HG03575 (cell line): ENCODE results near the gene GTF2A1.

Experiments
- ATAC-seq: cut with Tn5 transposase; IDR thresholded peaks from one replicate; pipeline ENCODE4 v1.9.1; 2021; ENCODE audit not compliant: unreplicated experiment, insufficient number of reproducible peaks, low FRiP score; ENCODE audit errors: extremely low read depth

The GTF2A1 gene

DNA sequence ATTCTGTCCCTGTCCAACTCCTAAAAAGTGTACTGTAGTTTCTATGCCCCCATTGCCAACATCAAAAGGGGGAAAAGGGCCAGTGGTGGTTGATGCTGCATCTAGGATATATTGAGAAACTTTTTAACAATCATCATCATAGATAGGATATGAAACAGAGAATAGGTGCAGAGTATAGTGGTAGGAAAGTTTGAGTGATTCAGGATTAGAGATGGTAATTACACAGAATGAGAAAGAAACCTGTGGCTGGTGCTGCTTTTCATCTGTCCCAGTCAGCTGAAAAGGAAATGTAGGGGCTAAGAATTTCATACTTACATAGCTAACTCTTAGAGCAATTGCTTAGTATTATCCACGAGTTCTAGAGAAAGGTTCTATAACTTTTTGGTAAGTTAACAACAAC is 67.6 kb downstream of the GTF2A1 start:
- no peak for ATAC-seq

GRCh38 chr14:81148635-81149034 is 72.1 kb downstream of the GTF2A1 start:
- no peak for ATAC-seq

DNA sequence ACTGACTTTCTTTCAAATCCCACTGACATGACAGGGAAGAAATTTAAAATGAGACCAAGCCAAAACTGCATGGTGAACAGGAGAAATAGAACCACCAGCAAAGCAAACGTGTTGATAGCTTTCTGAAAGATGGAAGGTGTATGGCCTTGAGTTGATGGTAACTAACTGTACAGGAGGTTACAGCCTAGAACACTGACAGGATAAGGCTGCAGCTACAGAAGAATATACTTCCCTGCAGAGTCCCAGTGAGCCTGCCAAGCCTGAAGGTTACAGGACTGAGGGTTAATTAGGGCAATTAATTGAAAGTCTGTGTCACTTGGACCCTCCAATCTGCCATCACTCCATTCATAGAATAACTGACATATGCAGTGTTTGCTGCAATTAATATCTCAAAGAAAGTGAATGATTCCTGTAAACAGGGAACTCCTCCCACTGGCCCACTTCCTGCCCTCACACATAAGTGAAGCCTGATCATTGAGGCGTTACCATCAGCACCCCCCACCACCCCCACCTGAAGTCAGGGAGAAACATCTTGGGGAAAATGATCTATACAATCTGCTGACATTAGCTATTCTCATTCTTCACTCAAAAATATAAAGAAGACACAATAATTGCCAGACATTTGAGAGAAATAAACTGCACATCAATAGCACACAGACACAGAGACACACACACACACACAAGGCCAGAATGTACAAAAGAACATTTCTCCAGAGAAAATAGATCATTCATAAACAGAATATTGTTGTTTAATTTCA is 73.4 kb downstream of the GTF2A1 start:
- ATAC-seq: no peak

DNA sequence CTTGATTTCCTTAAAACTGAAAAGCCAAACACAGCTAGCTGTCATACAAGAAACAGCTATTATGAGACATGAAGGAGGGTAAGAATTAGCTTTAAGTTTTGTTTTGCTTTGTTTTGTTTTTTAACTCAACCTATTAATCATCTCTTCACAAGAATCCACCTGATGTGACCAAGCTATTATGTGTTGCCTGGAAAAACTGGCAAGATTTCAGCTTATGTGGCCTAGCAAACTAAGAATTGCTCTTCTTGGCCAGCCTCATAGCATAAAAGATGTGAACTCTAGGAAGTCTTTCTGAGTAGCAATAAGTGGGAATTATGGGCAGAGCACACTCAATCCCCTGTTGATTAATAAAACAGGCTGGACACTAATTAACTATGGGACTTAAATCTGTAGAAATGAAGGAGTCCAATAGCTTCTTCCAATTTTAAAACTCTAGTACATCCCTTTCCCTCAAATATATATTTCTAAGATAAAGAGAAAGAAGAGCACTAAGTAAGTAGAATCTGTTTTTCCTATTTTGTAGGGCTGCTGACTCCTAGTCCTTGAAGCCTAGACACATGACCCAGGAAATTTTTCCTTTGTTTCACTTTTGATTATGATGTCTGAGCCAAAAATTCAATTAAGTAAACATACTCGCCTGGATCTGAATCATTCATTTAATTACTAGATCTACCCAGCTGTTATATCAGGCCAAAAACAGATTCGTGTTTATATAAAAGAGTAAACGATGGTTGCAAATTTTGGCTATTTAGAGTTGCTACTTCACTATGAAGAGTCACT is 75.7 kb downstream of the GTF2A1 start:
- no peak for ATAC-seq

DNA sequence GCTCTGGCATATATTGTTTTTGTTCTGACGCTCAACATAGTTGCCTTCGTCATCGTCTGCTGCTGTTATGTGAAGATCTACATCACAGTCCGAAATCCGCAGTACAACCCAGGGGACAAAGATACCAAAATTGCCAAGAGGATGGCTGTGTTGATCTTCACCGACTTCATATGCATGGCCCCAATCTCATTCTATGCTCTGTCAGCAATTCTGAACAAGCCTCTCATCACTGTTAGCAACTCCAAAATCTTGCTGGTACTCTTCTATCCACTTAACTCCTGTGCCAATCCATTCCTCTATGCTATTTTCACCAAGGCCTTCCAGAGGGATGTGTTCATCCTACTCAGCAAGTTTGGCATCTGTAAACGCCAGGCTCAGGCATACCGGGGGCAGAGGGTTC is 77.0 kb downstream of the GTF2A1 start:
- ATAC-seq: no peak

GRCh38 chr14:81141426-81141825 is 79.3 kb downstream of the GTF2A1 start:
- no peak for ATAC-seq

GRCh38 chr14:81138429-81138828 is 82.3 kb downstream of the GTF2A1 start:
- ATAC-seq: no peak

- no peak for ATAC-seq
These were observed 83.4 kb downstream of the GTF2A1 start for GRCh38 chr14:81137316-81137715.

- ATAC-seq: no peak
These were observed 87.4 kb downstream of the GTF2A1 start for GRCh38 chr14:81133400-81133799.

DNA sequence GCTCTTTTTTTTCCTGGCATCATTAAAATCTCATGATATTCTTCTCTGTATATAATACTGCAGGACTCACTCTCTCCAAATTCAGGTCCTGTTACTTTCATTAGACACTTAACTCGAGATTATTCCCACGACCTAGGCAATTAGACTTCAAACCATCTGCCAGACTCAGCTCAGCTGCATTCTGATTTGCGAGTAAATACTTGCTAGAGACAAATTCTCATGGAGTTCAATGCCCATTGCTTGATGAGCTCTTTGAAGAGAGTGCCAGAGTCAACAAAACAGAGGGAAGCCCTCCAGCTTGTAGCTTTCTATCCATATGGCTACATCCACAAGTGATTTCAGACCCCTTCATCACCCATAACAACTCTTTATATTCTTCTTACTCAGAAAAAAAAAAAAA is 88.3 kb downstream of the GTF2A1 start:
- ATAC-seq: no peak

- ATAC-seq: no peak
These were observed 91.5 kb downstream of the GTF2A1 start for GRCh38 chr14:81129242-81129641.

GRCh38 chr14:81127785-81128184 is 93.0 kb downstream of the GTF2A1 start:
- no peak for ATAC-seq

- no peak for ATAC-seq
These were observed 95.2 kb downstream of the GTF2A1 start for GRCh38 chr14:81125536-81125935.
